ENCODE data around the gene TLL2. TPM values are rescaled to one million over a fixed set of nuclear protein-coding genes. Genes with fewer than 3 reads are reported as not detected.

TLL2 gene
- total RNA-seq, 1 donor from 2014 or later: 2.8 TPM

DNA sequence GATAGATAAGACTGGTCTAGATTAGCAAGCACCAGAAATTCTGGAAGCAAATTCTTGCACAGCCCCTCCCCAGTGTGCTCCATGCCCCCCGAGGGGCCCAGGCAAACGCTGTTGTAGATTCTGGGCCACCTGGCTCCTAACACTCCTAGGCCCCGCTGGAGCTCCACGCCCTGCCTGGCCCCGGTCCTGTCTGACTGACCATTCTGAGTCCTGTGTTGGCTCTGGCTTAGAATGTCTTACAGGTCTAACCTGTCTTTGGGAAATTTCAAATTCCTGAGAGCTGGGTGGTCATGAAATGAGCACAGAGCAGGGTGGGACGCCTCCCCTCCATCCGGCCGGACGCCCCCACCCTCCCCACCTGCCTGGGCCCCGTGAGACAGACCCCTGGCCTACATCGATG lies 142.4 kb downstream of the TLL2 start:
- Histone ChIP-seq H3K4me3 (ENCODE audit: low read depth, low read length) (no peak overlapping the region), H3K36me3 (ENCODE audit: control insufficient read depth, insufficient read depth, low read length) (no peaks in the 10 kb centered on the region), H3K27me3 (ENCODE audit: control insufficient read depth, insufficient read depth, low read length) (no peaks in the 10 kb centered on the region)
- TF ChIP-seq, protein P1, sequence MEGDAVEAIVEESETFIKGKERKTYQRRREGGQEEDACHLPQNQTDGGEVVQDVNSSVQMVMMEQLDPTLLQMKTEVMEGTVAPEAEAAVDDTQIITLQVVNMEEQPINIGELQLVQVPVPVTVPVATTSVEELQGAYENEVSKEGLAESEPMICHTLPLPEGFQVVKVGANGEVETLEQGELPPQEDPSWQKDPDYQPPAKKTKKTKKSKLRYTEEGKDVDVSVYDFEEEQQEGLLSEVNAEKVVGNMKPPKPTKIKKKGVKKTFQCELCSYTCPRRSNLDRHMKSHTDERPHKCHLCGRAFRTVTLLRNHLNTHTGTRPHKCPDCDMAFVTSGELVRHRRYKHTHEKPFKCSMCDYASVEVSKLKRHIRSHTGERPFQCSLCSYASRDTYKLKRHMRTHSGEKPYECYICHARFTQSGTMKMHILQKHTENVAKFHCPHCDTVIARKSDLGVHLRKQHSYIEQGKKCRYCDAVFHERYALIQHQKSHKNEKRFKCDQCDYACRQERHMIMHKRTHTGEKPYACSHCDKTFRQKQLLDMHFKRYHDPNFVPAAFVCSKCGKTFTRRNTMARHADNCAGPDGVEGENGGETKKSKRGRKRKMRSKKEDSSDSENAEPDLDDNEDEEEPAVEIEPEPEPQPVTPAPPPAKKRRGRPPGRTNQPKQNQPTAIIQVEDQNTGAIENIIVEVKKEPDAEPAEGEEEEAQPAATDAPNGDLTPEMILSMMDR (IDR thresholded peaks at IDR 0.05; ENCODE audit: insufficient read depth, low read length, poor library complexity, severe bottlenecking): no peak
- no peak for DNase-seq (ENCODE audit: low read depth)

DNA sequence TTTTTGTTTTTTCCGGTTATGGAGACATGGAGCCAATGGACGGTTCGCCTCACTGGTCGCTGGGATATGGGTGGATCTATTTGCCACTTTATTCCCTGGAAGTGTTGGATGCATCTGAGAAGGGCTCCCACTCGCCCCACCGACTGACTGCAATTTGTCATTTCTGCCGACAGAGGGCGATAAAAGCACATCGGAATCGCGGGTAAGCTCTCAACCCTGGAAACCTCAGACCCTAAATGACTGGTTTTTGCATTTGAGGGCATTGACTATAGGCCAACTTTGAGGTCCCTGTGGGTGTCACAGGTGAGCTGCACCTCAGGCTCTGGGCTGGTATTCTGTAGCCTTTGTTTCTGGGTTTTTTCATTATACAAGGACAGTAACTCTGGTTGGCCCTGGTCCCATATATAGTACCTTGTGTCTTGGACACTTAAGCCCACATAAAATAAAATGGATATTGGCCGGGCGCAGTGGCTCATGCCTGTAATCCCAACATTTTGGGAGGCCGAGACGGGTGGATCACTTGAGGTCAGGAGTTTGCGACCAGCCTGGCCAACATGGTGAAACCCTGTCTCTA lies 143.1 kb downstream of the TLL2 start:
- TF ChIP-seq, protein P1 (IDR thresholded peaks at IDR 0.05; ENCODE audit: insufficient read depth, low read length, poor library complexity, severe bottlenecking): peak; percentile 80
- Histone ChIP-seq H3K27me3 (ENCODE audit: control insufficient read depth, insufficient read depth, low read length) (no peaks in the 10 kb centered on the region), H3K4me3 (ENCODE audit: low read depth, low read length) (no peak overlapping the region), H3K36me3 (ENCODE audit: control insufficient read depth, insufficient read depth, low read length) (no peaks in the 10 kb centered on the region)
- no peak for DNase-seq (ENCODE audit: low read depth)

DNA sequence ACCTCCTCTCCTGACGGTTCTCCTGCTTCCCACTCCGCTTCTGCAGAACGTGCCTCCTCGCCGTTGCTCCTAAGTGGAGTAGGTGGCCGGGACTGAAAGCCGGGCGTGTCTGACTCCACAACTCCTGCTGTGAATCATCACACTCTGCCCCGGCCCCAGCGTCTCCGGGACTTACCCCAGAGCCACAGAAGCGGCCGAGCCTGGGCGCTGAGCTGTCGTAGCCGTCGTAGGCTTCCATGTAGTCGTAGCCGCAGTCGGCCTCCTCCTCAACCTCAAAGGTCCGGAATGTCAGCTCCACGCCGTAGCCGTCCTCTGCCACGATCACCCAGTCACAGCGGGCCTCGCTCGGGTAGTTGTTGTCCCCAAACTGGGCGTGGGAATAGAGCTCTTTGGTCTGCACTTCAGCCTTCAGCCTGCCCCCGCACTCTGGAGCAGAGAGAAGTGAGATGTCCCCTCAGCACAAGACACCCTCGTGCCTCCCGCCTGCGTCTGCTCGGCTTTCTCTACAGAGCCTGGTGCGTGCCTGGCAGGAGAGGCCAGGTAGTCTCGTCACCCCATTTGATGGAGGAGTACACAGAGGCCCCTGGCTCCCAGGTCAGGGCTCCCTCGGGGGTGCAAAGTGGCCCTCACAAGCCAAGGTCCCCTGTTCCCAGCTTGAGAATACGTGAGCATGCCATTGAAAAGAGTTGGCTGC lies 143.7 kb downstream of the TLL2 start:
- Histone ChIP-seq H3K4me3 (ENCODE audit: low read depth, low read length) (no peak overlapping the region), H3K27me3 (ENCODE audit: control insufficient read depth, insufficient read depth, low read length) (no peaks in the 10 kb centered on the region), H3K36me3 (ENCODE audit: control insufficient read depth, insufficient read depth, low read length) (no peaks in the 10 kb centered on the region)
- no peak for DNase-seq (ENCODE audit: low read depth)
- TF ChIP-seq, protein P1 (IDR thresholded peaks at IDR 0.05; ENCODE audit: insufficient read depth, low read length, poor library complexity, severe bottlenecking): no peak

- TF ChIP-seq, protein P1 (IDR thresholded peaks at IDR 0.05; ENCODE audit: insufficient read depth, low read length, poor library complexity, severe bottlenecking): no peak
- no peak for DNase-seq (ENCODE audit: low read depth)
- no peaks in the 10 kb centered on the region for H3K36me3 ChIP-seq (ENCODE audit: control insufficient read depth, insufficient read depth, low read length)
- H3K27me3 ChIP-seq (ENCODE audit: control insufficient read depth, insufficient read depth, low read length): no peaks in the 10 kb centered on the region
- H3K4me3 ChIP-seq (ENCODE audit: low read depth, low read length): no peak overlapping the region
These were observed 144.8 kb downstream of the TLL2 start for GRCh38 chr10:96368971-96369370.

GRCh38 chr10:96367470-96367869 lies 146.3 kb downstream of the TLL2 start:
- DNase-seq (ENCODE audit: low read depth): no peak
- no peaks in the 10 kb centered on the region for H3K36me3 ChIP-seq (ENCODE audit: control insufficient read depth, insufficient read depth, low read length)
- TF ChIP-seq, protein P1 (IDR thresholded peaks at IDR 0.05; ENCODE audit: insufficient read depth, low read length, poor library complexity, severe bottlenecking): no peak
- no peaks in the 10 kb centered on the region for H3K27me3 ChIP-seq (ENCODE audit: control insufficient read depth, insufficient read depth, low read length)
- H3K4me3 ChIP-seq (ENCODE audit: low read depth, low read length): no peak overlapping the region

DNA sequence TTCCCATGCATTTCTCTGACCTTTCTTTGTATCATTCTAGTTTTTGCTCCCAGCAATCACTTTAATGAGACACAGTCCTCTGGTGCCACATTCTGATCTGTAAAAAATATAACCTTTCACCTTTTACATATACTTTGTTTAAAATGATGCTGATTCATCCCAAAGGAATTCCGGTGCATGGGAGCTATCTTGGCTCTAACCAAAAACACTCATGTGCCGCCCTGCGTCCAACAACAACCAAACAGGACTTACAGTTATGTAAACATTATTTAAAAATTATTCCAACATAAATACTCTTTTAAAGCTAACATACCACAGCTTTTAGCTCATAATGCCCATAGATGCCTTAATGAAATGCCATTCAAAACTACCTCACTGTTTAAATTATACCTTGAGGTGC lies 147.2 kb downstream of the TLL2 start:
- no peaks in the 10 kb centered on the region for H3K27me3 ChIP-seq (ENCODE audit: control insufficient read depth, insufficient read depth, low read length)
- H3K4me3 ChIP-seq (ENCODE audit: low read depth, low read length): no peak overlapping the region
- H3K36me3 ChIP-seq (ENCODE audit: control insufficient read depth, insufficient read depth, low read length): no peaks in the 10 kb centered on the region
- no peak for DNase-seq (ENCODE audit: low read depth)
- TF ChIP-seq, protein P1 (IDR thresholded peaks at IDR 0.05; ENCODE audit: insufficient read depth, low read length, poor library complexity, severe bottlenecking): no peak
